Endometrial microvascular endothelial cells (primary cell): Measurements from ENCODE around the gene IL1R2. TPM values are rescaled to one million over a fixed set of nuclear protein-coding genes. Genes with fewer than 3 reads are reported as not detected.
"Not testable (repeated sequence)": the region's sequence is repeated elsewhere in the genome, so short reads cannot be mapped to it uniquely, and the experiment has no call there.

ENCODE experiments used
- in situ Hi-C: cut with HindIII; loops from 2 replicates; pipeline ENCODE4 v1.10.0; 2017; ENCODE audit warnings: low sequenced_read_pairs, low pct_unique_long_range_greater_than_20kb; ENCODE audit errors: inconsistent ontology term
- total RNA-seq: library from RNA; depleted of rRNA; stranded (reverse); fragments of >200 nt; gene quantifications from one replicate; pipeline ENCODE4 v1.2.3, GENCODE V29; 2015; ENCODE audit errors: inconsistent ontology term

IL1R2 gene
- total RNA-seq, 1 donor from 2014 or later = not detected

DNA sequence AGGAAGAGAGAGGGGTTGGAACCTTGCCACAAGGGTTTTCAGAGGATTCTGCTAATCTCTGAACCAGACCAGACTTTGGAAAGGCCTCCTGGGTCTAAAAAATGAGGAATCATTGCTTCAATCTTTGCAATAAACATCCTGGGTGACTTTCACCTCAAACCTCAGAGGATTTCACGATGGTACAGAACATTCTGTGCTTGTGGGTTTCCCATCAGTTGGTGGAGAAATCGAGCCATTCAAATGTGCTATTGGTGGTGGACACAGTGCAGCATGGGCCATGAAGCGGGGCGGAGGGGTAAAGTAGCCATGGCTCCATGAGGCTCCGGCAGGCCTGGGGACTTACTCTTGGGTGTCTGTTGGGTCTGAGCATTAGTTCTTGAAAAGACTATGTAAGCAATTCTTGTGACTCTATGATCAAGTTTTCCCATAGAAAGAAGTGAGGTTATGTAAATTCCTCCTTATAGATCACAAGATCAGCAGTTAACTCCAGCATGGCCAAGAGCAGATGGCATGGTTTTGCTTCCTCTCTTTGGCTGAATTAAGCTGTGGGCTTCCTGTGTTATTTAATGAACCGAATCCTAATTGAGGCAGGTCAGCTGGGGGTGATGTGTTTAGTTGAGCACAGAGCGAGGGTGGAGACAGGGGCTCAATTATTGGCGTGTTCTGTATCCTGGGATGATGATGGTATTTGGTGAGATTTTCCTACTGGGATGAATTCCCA lies 1.9 kb upstream of the IL1R2 start:
- in situ Hi-C loops = no loop called here

GRCh38 chr2:101993772-101994171 lies 2.0 kb downstream of the IL1R2 start:
- in situ Hi-C loops = no loop called here

DNA sequence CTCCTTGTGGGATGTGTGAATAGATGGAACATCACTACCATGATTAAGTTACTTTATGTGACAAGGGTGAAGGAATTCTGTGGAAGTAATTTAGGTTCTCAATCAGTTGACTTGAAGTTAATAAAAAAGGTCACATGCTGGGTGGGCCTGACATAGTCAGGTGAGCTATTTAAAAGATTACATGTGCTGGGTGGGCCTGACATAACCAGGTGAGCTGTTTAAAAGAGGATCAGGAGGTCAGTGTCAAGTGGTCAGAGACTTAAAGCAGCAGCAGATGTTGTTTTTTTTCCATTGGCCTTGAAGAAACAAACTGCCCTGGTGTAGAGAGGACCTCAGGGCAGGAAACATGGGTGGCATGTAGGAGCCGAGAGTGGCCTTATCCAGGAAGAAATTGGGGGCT lies 3.3 kb downstream of the IL1R2 start:
- in situ Hi-C loops = no loop called here

GRCh38 chr2:101995804-101996203 lies 4.0 kb downstream of the IL1R2 start:
- in situ Hi-C loops = no loop called here

DNA sequence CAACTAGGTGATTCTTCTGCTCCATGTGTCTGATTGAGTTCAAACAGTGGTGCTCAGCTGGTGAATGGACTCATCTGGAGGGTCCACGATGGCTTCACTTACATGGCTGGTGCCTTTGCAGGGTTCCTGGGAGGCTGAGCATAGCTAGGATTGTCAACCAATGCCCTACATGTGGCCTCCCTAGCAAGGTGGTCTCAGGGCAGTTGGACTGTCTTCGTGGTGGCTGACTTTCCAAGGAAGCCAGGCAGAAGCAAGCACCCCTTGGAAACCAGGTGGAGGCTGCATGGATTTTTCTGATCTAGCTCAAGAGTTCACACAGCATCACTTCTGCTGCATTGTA lies 6.8 kb downstream of the IL1R2 start:
- in situ Hi-C loops = no loop called here

- in situ Hi-C loops = no loop called here
Observed at GRCh38 chr2:101998896-101999789, 7.4 kb downstream of the IL1R2 start.

GRCh38 chr2:102000012-102000411 lies 8.3 kb downstream of the IL1R2 start:
- in situ Hi-C loops = no loop called here

GRCh38 chr2:102000813-102001766 lies 9.3 kb downstream of the IL1R2 start:
- in situ Hi-C loops = no loop called here

DNA sequence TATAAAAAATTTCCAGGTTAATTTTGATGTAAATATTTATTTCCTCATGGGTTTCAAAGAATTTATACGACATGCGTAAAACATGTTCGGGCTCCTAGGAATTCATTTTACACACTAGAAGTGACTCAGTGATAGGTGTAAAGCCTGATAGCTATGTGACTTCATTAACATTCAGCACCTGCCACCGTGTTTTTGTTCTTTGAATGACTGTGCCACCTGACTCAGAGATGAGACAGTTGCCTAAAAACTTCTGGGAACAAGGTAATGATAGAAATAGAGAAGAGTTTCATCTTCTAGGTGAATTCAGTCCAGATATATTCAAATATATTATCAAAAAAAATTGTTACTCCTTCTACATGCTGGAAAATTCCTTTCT lies 10.0 kb downstream of the IL1R2 start:
- in situ Hi-C loops = no loop called here

DNA sequence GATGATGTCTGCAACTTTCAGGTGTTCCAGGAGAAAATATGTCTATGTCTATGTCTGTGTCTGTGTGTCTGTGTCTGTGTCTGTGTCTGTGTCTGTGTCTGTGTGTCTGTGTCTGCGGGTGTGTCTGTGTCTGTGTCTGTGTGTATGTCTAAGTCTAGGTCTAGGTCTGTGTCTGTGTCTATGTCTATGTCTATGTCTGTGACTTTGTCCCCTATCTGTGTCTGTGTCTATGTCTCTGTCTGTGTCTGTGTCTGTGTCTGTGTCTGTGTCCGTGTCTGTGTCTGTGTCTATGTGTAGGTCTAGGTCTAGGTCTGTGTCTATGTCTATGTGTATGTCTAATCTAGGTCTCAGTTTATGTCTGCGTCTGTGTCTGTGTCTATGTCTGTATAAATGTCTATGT lies 10.5 kb downstream of the IL1R2 start:
- in situ Hi-C loops = no loop called here

DNA sequence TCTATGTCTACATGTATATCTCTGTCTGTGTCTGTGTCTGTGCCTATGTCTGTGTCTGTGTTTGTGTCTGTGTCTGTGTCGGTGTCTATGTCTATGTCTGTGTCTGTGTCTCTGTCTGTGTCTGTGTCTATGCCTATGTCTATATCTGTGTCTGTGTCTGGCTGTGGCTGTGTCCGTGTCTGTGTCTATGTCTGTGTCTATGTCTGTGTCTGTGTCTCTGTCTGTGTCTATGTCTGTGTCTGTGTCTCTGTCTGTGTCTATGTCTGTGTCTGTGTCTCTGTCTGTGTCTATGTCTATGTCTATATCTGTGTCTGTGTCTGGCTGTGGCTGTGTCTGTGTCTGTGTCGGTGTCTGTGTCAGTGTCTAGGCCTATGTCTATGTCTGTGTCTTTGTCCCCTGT lies 11.1 kb downstream of the IL1R2 start:
- in situ Hi-C loops = not testable (repeated sequence)

- in situ Hi-C loops = no loop called here
Observed at GRCh38 chr2:102003696-102004095, 11.9 kb downstream of the IL1R2 start.

DNA sequence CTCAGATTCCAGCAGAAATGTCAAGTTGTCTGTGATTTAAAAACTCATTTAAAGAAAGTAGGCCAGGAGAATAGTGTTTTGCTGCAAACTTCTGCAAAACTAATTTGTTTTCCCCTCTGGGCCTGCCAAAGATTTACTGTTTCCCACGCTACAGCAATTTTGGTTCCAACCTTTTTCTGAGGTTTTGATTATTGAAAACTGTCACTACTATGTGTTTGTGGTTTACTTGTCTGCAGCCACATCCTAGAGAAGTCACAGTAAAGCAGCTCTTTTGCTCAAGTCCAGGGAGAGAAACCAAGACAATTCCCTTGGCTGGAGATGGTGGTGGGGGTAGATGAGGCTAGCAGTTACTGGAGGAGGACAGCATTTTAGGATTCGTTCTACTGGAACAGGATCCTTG lies 12.8 kb downstream of the IL1R2 start:
- in situ Hi-C loops = no loop called here

GRCh38 chr2:102005449-102005848 lies 13.7 kb downstream of the IL1R2 start:
- in situ Hi-C loops = no loop called here

DNA sequence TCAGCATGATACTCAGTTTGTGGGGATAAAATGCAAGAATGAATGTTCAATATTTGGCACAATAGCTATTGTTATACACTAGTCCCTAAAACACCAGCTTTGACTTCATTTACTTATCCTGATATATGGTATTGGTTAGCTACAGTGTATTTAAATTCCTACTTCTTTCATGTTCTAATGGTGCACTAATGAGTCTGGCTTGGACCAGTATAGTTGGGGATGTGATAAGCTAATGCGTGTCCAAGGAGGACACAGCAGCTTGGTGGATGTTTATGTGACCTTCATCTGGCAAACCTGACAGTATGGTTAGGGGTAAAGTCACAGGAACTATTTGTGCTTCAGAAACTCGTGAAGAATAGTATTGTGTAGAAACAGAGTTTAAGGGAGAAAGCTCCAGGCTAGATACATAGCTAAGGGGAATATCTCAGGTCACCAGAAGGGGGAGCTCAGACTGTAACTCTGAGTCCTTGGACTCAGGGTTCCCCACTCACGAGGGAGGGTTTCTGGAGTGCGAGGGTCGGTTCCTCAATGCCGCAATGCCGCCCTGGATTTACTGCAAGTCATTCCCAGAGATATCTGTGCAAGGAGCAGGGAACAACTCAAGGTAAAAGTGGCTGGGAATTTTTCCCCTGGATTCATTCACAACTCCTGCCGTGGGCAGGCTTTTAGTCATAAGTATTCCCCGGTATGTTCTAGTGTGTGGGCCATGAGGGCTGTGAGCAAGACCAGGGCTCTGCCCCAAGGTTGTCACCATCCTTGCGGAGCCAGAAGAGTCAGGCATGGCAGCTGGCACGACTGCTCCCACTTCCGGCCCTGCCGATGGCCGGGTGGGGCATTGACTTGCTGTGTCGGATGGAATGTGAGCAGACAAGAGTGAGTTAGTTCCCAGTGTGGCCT lies 14.5 kb downstream of the IL1R2 start:
- in situ Hi-C loops = no loop called here

DNA sequence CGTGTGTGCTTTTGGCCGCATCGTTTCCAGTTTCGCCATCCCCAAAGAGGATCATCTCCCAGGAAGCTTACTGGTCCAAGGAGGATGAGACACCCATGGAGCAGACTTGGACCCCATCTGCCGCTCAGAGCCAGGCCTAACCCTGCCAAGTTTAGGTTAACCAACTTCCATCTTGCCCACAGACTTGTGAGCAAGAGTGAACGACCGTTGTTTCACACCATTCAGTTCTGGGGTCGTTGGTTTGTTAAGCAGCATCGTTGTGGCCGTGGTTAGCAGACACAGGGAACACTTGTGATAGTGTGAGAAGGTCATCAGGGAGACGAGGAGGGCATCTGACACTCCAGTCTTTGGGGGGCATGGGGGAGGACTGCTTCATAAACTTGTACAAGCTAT lies 15.1 kb downstream of the IL1R2 start:
- in situ Hi-C loops = no loop called here

DNA sequence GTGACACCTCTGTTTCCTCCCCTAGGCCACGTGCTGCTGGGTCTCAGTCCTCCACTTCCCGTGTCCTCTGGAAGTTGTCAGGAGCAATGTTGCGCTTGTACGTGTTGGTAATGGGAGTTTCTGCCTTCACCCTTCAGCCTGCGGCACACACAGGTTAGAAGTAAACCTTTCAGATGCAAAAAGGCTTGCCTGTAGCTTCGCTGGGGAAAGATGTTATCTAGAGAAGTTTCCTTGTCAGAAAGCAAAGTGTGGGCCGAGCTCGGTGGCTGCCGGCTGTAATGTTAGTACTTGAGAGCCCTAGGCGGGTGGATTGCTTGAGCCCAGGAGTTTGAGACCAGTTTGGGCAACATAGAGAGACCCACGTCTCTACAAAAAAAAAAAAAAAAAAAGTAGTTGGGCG lies 16.7 kb downstream of the IL1R2 start:
- in situ Hi-C loops = no loop called here

DNA sequence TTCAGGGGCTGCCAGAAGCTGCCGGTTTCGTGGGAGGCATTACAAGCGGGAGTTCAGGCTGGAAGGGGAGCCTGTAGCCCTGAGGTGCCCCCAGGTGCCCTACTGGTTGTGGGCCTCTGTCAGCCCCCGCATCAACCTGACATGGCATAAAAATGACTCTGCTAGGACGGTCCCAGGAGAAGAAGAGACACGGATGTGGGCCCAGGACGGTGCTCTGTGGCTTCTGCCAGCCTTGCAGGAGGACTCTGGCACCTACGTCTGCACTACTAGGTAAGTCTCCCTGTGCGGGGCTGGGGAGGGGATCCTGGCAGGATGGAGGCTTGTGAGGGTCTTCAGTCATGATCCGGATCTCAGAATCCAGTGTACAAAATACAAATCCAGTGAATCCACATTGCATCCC lies 17.8 kb downstream of the IL1R2 start:
- in situ Hi-C loops = no loop called here
